ENCODE results near the gene XYLT1.
A peak's percentile ranks its signal among the peaks of the same experiment; 100 is the strongest.

The XYLT1 gene

DNA sequence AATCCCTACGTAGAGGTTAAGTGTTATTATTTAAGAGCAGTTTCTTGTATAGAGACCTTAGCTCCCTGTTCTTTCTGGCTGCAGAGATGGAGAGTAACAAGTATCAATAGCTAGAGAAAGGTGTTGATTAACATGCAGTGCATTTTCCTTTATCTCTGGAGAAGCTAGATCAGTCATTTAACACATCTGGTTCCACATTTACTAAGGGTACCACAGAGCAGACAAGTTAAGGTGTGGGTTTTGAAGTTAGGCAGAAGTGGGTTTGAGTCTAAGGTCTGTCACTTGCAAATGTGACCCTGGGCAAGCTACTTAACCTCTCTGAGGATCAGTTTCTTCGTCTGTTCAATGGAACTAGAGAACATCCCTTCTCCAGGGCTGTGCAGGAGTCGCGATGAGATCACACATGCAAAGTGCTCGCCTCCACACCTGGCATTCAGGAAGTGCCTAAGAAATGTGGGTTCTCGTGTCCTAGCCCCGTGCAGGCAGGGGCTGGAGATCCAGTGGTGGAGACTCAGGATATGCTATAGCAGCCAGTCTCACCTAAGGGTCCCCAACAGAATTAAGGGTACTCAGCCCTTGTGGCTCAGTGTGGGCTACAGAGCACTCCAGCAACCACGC, 224.4 kb downstream of the XYLT1 start:
- no peak for DNase-seq

GRCh38 chr16:17245776-17246175, 225.0 kb downstream of the XYLT1 start:
- no peak for DNase-seq

DNA sequence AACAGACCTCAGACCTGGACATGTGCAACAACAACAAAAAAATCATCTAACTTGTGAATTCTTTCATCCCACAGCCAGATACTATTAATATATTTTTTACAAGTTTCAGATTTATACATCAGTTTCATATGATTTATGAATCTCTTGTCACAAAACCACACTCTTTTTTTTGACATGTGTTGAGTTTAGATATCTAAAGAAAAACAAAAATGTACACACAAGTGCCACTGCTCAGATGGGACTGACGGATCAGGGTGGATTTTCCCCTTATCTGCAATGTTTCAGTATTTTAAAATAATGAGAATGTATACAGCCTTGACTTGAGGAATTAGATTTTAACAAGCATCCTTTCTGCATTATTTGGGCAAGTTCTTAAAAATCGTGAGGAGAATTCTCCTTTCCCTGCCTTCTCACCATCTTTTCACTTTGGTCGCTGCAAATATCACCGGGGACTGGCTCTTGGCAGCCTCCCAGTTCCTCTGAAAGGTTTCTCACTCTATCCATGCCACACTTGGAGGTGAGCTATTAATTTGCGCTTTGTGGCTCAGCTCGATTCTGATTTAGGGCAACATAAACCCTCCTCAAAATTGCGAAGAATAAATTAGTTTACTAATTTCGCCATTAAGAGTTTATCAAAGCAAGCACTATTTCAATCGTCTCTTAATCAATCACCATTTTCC, 225.7 kb downstream of the XYLT1 start:
- DNase-seq: no peak

DNA sequence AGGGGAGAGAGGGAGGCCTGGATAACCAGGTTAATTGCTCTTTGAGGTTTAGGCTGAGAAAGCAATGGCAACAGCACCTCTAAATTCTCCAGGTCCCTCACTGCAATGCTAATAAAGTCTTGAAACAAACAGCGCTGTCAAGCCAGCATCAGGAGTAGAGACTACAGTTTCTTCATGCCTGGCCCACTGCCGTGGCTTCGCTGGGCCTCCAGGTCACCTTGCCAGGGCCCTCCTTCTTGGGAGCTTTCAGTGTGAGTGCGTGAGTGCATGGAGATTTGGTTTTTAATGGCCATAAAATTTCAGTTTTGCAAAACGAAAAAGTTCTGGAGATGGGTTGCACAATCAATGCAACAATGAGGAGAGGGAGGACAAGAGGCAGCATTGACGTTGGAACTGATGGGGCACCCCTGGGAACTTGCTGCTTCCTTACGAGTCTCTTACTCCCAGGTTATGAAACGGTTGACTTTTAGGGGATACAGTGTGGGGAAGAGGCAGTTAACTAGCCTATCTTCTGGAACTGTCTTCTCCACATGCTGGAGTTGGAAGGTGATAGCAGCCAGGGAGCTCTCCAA, 229.4 kb downstream of the XYLT1 start:
- DNase-seq: no peak

DNA sequence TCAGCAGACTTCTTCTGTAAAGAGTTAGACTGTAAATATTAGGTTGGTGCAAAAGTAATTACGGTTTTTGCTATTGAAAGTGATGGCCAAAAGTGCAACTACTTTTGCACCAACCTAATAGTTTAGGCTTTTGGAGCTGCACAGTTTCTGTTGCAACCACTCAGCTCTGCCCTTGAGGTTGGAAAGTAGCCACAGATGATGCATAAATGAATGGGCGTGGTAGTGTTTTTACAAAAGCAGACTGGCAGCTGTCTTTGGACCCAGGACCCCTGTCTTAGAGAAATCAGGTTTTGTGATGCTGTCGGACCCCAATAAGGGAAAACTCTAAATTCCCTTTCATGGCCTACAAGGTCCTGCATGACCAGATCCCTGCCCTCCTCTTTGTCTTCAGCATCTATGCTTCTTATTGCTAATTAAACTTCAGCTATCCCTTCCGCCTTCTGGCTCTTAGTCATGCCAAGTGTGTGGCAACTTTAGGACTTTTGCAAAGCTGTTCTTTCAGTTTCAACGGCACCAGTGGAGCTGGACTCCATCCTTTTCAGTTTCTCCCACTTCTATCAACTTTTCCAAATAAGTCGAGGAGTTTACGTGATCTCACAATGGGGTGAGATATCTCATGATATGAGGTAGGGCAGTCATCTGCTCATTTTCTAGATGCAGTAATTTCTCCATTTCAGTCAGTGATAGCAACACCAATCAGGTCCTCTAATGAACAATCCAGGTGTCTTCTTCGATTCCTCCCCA, 232.3 kb downstream of the XYLT1 start:
- DNase-seq: no peak

DNA sequence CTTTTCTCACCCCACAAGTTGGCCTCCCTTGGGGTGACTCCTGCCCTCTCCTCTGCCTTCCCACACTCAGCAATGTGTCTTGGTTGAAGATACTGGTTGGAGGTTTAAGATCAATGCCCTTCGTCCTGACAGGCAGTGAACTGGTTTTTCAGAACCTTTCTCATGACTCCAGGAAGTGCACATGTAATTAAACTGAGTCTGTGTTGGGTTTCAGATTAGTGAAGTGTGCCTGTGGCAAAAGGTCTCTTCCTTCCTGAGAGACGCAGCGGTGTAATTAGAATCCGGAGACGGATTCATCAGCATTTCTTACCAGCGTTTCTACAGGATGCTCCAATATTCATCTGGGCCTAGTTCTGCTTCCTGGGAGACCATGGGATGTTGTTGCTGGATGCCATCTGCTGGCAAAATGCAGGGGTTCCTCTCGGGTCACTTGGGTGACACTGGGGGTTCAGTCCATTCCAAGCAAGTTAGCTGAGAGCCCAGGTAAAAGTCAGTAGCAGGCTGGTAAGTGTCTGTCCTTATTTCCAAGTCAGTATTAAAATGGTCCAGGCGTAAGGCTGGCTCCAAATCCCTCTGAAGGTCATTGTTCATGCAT, 233.3 kb downstream of the XYLT1 start:
- DNase-seq: no peak

DNA sequence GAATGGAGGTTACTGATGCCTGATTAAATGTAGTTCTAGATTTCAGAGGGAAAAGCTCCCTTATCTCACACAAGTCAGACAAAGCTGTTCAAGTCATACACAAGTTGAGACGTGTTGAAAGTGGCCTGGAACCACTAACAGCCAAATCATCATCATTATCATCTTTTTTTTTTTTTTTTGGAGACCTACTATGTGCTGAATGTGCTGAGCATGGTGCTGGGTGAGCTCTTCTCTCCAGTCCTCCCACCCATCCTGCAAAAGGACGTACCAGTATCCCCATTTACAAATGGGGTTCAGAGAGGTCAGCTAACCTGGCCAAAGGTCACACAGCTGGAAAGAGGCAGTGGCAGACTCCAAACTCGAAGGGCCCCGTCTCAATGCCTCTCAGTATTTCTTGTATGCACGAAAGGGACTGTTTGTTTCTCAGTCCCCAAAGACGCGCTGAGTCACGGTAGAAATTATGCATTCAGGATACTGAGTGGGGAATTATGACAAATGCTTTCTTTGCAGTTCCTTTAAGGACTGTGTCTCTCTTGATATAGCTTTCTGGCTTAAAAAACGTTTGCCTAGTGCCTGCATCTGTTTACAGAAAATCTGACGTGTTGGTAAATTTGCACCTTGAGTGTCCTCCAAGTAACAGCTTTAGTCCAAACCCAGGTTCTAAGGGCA, 235.5 kb downstream of the XYLT1 start:
- DNase-seq: no peak

GRCh38 chr16:17233318-17234002, 237.3 kb downstream of the XYLT1 start:
- no peak for DNase-seq

GRCh38 chr16:17232487-17232886, 238.3 kb downstream of the XYLT1 start:
- no peak for DNase-seq

DNA sequence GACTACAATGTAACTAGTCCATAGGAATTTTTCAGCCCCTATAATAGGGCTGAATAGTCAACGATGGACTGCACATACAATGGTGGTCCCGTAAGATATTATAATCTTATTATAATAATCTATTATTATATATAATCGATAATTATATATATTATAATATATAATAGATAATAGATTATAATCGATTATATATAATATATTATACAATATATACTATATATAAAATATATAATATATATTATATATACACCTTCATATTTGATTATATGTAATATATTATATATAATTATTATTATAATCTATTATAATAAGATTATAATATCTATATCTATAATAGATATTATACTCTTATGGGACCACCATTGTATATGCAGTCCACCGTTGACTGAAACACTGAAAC, 238.8 kb downstream of the XYLT1 start:
- DNase-seq: no peak

DNA sequence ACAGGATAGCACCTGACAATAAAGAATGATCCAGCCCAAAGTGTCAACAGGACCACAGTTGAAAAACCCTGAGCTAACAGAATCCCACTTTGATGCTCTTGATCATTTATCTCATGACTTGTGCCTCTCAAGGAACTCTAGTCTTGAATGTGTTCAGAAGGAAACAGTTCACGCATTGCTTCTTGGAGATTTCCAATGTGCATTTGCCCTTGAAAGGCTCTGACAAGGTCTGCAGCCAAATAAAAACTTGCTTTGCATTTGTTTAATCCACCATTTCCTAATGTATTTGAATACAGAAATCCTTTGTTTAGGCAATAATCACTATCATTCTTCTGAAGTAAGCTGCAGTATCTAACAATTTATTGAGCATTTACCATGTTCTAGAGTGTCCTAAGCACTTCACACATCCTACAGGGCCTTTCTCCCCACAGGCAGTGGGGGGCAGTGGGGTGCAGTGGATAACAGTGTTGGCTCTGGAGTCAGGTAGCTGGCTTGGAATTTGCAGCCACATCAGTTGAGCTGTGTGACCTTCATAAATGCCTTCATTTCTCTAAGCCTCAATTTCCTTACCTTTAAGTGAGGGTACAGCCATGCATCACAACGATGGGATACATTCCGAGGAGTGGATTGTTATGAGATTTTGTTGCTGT, 239.7 kb downstream of the XYLT1 start:
- no peak for DNase-seq

- DNase-seq: no peak
These were observed 241.0 kb downstream of the XYLT1 start for GRCh38 chr16:17229766-17230165.

DNA sequence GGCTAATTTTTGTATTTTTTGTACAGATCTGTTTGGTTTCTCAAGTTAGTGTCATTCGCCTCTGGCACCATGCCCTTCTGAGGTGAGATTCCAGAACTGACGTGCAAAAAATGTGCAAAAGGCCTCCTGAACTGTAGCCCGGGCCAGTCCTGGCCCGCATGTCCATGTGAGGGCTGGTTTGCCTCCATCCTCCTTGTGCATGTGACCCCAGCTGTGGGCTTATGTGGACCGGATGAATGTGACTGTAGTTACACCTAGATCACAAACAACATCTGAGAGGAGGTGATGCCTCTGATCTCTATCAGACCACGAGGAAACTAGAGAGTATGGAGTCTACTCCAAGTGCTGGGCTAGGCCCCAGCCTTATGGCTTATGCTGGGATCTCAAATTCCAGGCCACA, 241.6 kb downstream of the XYLT1 start:
- no peak for DNase-seq

GRCh38 chr16:17228708-17229055, 242.1 kb downstream of the XYLT1 start:
- no peak for DNase-seq

GRCh38 chr16:17228048-17228707, 242.6 kb downstream of the XYLT1 start:
- DNase-seq: no peak

DNA sequence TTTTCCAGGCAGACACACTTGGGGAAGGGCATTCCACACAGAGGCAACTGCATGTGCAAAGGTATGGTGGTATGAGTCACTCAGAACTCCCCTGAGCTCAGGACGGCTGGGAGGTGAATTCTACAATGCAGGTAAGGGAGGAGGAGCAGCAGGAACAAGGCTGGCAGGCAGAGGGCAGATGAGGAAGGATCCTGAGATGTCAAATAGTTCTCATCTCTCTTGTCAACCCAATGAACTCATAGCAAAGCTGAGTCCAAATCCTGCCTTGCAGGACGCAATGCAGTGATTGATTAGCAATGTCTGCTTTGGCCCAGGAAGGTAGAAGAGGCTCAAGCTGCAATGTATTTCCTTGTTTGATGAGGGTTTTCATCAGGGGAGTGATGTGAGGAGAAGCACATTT, 243.5 kb downstream of the XYLT1 start:
- DNase-seq: no peak

DNA sequence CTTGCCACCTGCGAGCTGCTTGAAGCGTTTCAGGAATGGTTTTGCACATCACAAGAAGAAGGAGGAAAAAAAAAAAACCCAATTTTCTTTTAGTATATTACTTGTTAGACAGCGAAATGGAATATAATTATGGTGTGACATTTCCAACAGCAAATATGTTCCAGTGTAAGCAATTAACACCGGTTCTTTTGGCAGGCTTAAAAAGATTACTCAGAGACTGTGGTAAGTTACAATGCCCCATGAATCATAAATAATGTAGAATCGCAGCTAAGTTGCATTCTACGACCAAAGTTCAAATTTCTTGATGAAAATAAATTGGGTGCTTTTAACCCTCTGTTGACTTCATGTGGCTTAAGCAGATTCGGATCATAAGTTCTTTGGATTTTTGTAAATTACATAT, 245.2 kb downstream of the XYLT1 start:
- no peak for DNase-seq

GRCh38 chr16:17224879-17225281, 245.9 kb downstream of the XYLT1 start:
- DNase-seq: peak; percentile 36 to 63

DNA sequence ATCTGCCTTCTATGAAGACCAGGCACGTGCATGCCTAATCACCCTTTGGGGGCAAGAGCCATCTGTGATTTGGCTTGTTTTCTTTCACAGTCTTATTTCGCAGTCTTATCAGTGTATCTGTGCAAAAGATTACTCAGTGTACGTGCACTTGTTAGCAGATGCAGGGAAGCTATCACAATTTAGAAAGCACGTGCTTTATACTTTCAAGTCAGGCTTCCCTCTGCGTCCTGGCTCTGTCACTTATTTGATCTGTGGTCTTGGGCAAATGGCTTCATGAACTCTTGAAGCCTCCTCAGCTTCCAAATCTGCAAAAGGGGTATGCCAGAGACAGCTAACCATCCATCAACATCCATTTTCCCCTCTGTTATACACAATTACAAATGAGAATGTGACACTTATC, 246.4 kb downstream of the XYLT1 start:
- DNase-seq: no peak

DNA sequence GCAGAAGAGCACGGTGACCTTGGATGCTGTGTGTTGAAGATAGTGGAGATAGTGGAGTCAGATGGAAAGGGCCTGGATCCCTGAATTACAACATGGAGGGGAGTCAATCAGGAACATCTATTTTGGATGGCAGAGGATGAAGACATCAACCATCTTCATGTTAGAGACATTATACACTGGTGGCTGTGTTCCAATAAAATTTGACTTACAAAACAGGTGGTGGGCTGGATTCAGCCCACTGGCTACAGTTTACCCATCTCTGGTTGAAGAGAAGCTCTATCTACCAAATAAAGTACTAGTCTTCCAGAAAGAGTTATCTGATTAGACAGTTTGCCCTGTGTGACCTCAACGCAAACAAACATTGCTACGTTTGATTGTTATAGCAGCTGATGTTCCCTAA, 247.2 kb downstream of the XYLT1 start:
- no peak for DNase-seq

DNA sequence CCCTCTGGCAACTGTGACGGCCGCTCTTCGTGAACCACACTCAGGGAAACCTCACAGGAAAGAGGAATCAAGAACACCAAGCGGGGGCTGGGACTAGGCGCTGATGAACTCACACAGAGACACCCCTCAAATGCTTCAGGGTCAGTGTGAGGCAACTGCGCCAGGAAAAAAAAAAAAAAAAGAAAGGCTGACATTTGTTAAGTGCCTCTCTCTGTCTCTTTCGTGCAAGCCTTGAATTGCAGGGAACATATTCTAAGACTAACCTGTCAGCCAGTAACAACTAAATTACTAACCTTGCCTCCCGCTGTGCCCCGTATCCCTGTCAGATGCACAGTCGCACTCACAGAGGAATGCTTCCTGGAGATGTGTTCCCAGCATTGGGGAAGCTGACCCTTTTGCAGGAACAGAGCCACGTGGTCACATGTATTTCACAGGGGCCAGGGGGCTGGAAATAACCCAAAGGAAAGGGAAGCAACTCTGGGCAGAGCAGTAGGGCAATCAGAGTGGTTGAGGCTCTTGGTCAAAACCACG, 247.8 kb downstream of the XYLT1 start:
- peak in 1 of 2 donors; percentile 36 for DNase-seq

All from hippocampal formation (tissue), 2 donors.